Keratinocyte (primary cell): ENCODE results near the gene SPAG16. TPM values are rescaled to one million over a fixed set of nuclear protein-coding genes. Genes with fewer than 3 reads are reported as not detected.

Experiments
- DNase-seq: peaks from one replicate; pipeline ENCODE4 v3.0.0-alpha.2; 2011; ENCODE audit warnings: low read depth, missing footprints, low spot score
- FAIRE-seq: peaks from 2 replicates; lab custom pipeline; 2011; peaks lifted over from hg19 to GRCh38; lab: Jason Lieb, UNC
- H2AFZ ChIP-seq: 2 replicates; pipeline ENCODE4 v1.6.0; 2012; ENCODE audit warnings: low read length, control low read depth, inconsistent platforms; ENCODE audit not compliant: control insufficient read depth
- H3K27ac ChIP-seq: 2 replicates; pipeline ENCODE4 v1.5.1; 2011; ENCODE audit warnings: low read length; ENCODE audit not compliant: control insufficient read depth, insufficient read depth
- H3K27me3 ChIP-seq: 3 replicates; pipeline ENCODE4 v1.6.0; 2011; ENCODE audit warnings: low read length; ENCODE audit not compliant: control insufficient read depth, insufficient read depth; ENCODE audit errors: extremely low read depth
- H3K36me3 ChIP-seq, 2 experiments: 2 replicates in 1 of 2; 3 replicates in 1 of 2; pipeline ENCODE4 v1.5.1; 2011; ENCODE audit warnings: low read length in 2 of 2, mild to moderate bottlenecking in 1 of 2; ENCODE audit not compliant: control insufficient read depth in 2 of 2, insufficient read depth in 2 of 2; ENCODE audit errors: extremely low read depth in 1 of 2
- H3K4me1 ChIP-seq: 3 replicates; pipeline ENCODE4 v1.5.1; 2011; ENCODE audit warnings: low read length; ENCODE audit not compliant: control insufficient read depth, insufficient read depth; ENCODE audit errors: extremely low read depth
- H3K4me2 ChIP-seq: 3 replicates; pipeline ENCODE4 v1.6.0; 2011; ENCODE audit warnings: low read depth, low read length; ENCODE audit not compliant: control insufficient read depth, insufficient read depth; ENCODE audit errors: extremely low read depth
- H3K4me3 ChIP-seq, 3 experiments: fragments of 200-600 bp in 1 of 3; sonication (generic) in 1 of 3; 2 replicates in 2 of 3; 3 replicates in 1 of 3; pipeline ENCODE4 v1.5.1; 2011 to 2016; ENCODE audit warnings: low read length in 3 of 3, mild to moderate bottlenecking in 3 of 3, control low read depth in 2 of 3, inconsistent platforms in 1 of 3, low read depth in 1 of 3, mixed read lengths in 1 of 3, mixed run types in 1 of 3, moderate library complexity in 1 of 3; ENCODE audit not compliant: control insufficient read depth in 2 of 3, insufficient read depth in 2 of 3; ENCODE audit errors: extremely low read depth in 1 of 3
- H3K79me2 ChIP-seq: 2 replicates; pipeline ENCODE4 v1.6.0; 2012; ENCODE audit warnings: low read length; ENCODE audit not compliant: control insufficient read depth, insufficient read depth
- H3K9ac ChIP-seq: 3 replicates; pipeline ENCODE4 v1.6.0; 2011; ENCODE audit warnings: low read length; ENCODE audit not compliant: control insufficient read depth, insufficient read depth; ENCODE audit errors: extremely low read depth
- H3K9me1 ChIP-seq: 3 replicates; pipeline ENCODE4 v1.6.0; 2011; ENCODE audit warnings: low read length; ENCODE audit not compliant: control insufficient read depth, insufficient read depth; ENCODE audit errors: extremely low read depth
- H3K9me3 ChIP-seq: 2 replicates; pipeline ENCODE4 v1.5.1; 2012; ENCODE audit warnings: low read depth, low read length; ENCODE audit not compliant: control insufficient read depth
- H4K20me1 ChIP-seq: 3 replicates; pipeline ENCODE4 v1.6.0; 2011; ENCODE audit warnings: low read length; ENCODE audit not compliant: control insufficient read depth, insufficient read depth; ENCODE audit errors: extremely low read depth
- CTCF ChIP-seq, 3 experiments: IDR thresholded peaks in 1 of 3; conservative IDR thresholded peaks in 1 of 3; optimal IDR thresholded peaks in 1 of 3; 2 replicates in 2 of 3; 3 replicates in 1 of 3; pipeline versions ENCODE3 to v1.5.1; 2011; ENCODE audit warnings: low read length in 3 of 3, mild to moderate bottlenecking in 3 of 3, moderate library complexity in 2 of 3, control low read depth in 1 of 3, inconsistent platforms in 1 of 3; ENCODE audit not compliant: insufficient read depth in 2 of 3; ENCODE audit errors: extremely low read depth in 1 of 3
- EZH2 ChIP-seq: IDR thresholded peaks from one replicate; pipeline ENCODE4 v1.6.1; 2012; ENCODE audit warnings: inconsistent platforms, mild to moderate bottlenecking, low read length, moderate library complexity
- dilution Hi-C: fragments of 300-500 bp; cut with MboI; formaldehyde crosslinking; loops from one replicate; pipeline ENCODE4 v1.7.0; 2020; ENCODE audit warnings: low sequenced_read_pairs; ENCODE audit not compliant: extremely low pct_ligation_motif_present
- polyA plus RNA-seq, 5 experiments: library from polyadenylated mRNA; depleted of rRNA in 3 of 5; stranded (reverse) in 3 of 5; stranded (forward) in 1 of 5; unstranded in 1 of 5; fragments of >200 nt; gene quantifications; 1 replicate in 1 of 5; 2 replicates in 3 of 5; 3 replicates in 1 of 5; pipeline versions ENCODE4 v1.2.1 to v1.2.3, GENCODE V29; 2011 to 2012; ENCODE audit warnings: missing spikeins in 2 of 5, low read depth in 1 of 5, low replicate concordance in 1 of 5

The SPAG16 gene
- polyA plus RNA-seq, 1 donor (not counting 4 experiments of a cell fraction or from before 2014, with no cell fraction given), result 19.6 TPM

GRCh38 chr2:214196260-214196659, 912.0 kb downstream of the SPAG16 start:
- H3K36me3 ChIP-seq, result no peaks in the 10 kb centered on the region
- no peak overlapping the region for H3K4me2 ChIP-seq
- H3K27ac ChIP-seq, result no peak overlapping the region
- H4K20me1 ChIP-seq, result no peaks in the 10 kb centered on the region
- H3K4me3 ChIP-seq, result no peak overlapping the region
- FAIRE-seq (no peak), DNase-seq (no peak)
- no peak overlapping the region for H3K9ac ChIP-seq
- H3K79me2 ChIP-seq, result no peaks in the 10 kb centered on the region
- H3K9me3 ChIP-seq, result no peaks in the 10 kb centered on the region
- TF ChIP-seq EZH2, result no peak
- no peaks in the 10 kb centered on the region for H3K9me1 ChIP-seq
- H3K27me3 ChIP-seq, result no peaks in the 10 kb centered on the region
- peak overlapping the region; percentile 22 for H2AFZ ChIP-seq
- peaks cover 10% of the 10 kb centered on the region for H3K4me1 ChIP-seq
- dilution Hi-C loops, result no loop called here

- H4K20me1 ChIP-seq, result no peaks in the 10 kb centered on the region
- dilution Hi-C loops, result no loop called here
- TF ChIP-seq EZH2, result no peak
- no peak for TF ChIP-seq CTCF (optimal IDR thresholded peaks at IDR 0.05 in 1 of 3, IDR thresholded peaks at IDR 0.05 in 1 of 3, conservative IDR thresholded peaks at IDR 0.05 in 1 of 3; ENCODE audit: extremely low read depth in 1 of 3, insufficient read depth in 2 of 3, low read length in 3 of 3)
- no peaks in the 10 kb centered on the region for H3K9me1 ChIP-seq
- no peaks in the 10 kb centered on the region for H3K36me3 ChIP-seq
- H3K4me3 ChIP-seq, result no peak overlapping the region
- no peaks in the 10 kb centered on the region for H3K79me2 ChIP-seq
- FAIRE-seq (no peak), DNase-seq (no peak)
- H3K9me3 ChIP-seq, result no peaks in the 10 kb centered on the region
- H3K9ac ChIP-seq, result no peak overlapping the region
- H3K4me1 ChIP-seq, result peaks cover 5% of the 10 kb centered on the region
- no peak overlapping the region for H3K4me2 ChIP-seq
- H3K27me3 ChIP-seq, result no peaks in the 10 kb centered on the region
- no peak overlapping the region for H3K27ac ChIP-seq
- H2AFZ ChIP-seq, result no peak overlapping the region
Measured at GRCh38 chr2:214201892-214202291, 917.6 kb downstream of the SPAG16 start.

GRCh38 chr2:214203214-214203613, 919.0 kb downstream of the SPAG16 start:
- dilution Hi-C loops, result no loop called here
- DNase-seq, result no peak
- FAIRE-seq, result no peak
- Histone ChIP-seq H3K36me3 (no peaks in the 10 kb centered on the region), H2AFZ (peak overlapping the region; percentile 54), H3K27me3 (no peaks in the 10 kb centered on the region), H3K9ac (no peak overlapping the region), H3K9me1 (no peaks in the 10 kb centered on the region), H3K4me2 (no peak overlapping the region), H3K9me3 (no peaks in the 10 kb centered on the region), H3K4me1 (peaks cover 5% of the 10 kb centered on the region), H4K20me1 (no peaks in the 10 kb centered on the region), H3K4me3 (no peak overlapping the region), H3K79me2 (no peaks in the 10 kb centered on the region), H3K27ac (no peak overlapping the region)
- no peak for TF ChIP-seq CTCF (optimal IDR thresholded peaks at IDR 0.05 in 1 of 3, IDR thresholded peaks at IDR 0.05 in 1 of 3, conservative IDR thresholded peaks at IDR 0.05 in 1 of 3; ENCODE audit: extremely low read depth in 1 of 3, insufficient read depth in 2 of 3, low read length in 3 of 3)
- TF ChIP-seq EZH2, result no peak
